H9 (cell line): ENCODE results near the gene KBTBD8. TPM values are rescaled to one million over a fixed set of nuclear protein-coding genes. Genes with fewer than 3 reads are reported as not detected.

Experiments
- DNase-seq: peaks from one replicate; pipeline ENCODE4 v3.0.0-alpha.2; 2017
- H2AFZ ChIP-seq: one replicate; pipeline ENCODE4 v1.6.1; 2013; ENCODE audit warnings: mild to moderate bottlenecking, low read length, control low read depth, moderate library complexity
- H2AK5ac ChIP-seq: 2 replicates; pipeline ENCODE4 v1.6.1; 2013; ENCODE audit warnings: low read length, control low read depth, mixed read lengths; ENCODE audit not compliant: insufficient read length
- H2BK120ac ChIP-seq: one replicate; pipeline ENCODE4 v1.6.1; 2013; ENCODE audit warnings: low read depth, mild to moderate bottlenecking, low read length, control low read depth, inconsistent platforms; ENCODE audit not compliant: poor library complexity, severe bottlenecking
- H2BK12ac ChIP-seq: 2 replicates; pipeline ENCODE4 v1.6.1; 2013; ENCODE audit warnings: low read length, control low read depth, mixed read lengths, low read depth; ENCODE audit not compliant: insufficient read length
- H2BK15ac ChIP-seq: 2 replicates; pipeline ENCODE4 v1.6.1; 2013; ENCODE audit warnings: low read depth, low read length, control low read depth
- H2BK20ac ChIP-seq: one replicate; pipeline ENCODE4 v1.6.1; 2013; ENCODE audit warnings: low read depth, mild to moderate bottlenecking, low read length, control low read depth, inconsistent platforms; ENCODE audit not compliant: poor library complexity, severe bottlenecking
- H2BK5ac ChIP-seq: 2 replicates; pipeline ENCODE4 v1.6.1; 2013; ENCODE audit warnings: low read length, control low read depth, mixed read lengths; ENCODE audit not compliant: insufficient read length
- H3K14ac ChIP-seq: 2 replicates; pipeline ENCODE4 v1.6.1; 2013; ENCODE audit warnings: low read length, control low read depth; ENCODE audit not compliant: insufficient read depth
- H3K18ac ChIP-seq: 2 replicates; pipeline ENCODE4 v1.6.1; 2013; ENCODE audit warnings: low read depth, mild to moderate bottlenecking, mixed read lengths, low read length, control low read depth; ENCODE audit not compliant: insufficient read length
- H3K23ac ChIP-seq: 2 replicates; pipeline ENCODE4 v1.6.1; 2013; ENCODE audit warnings: low read length, control low read depth, mixed read lengths, low read depth; ENCODE audit not compliant: insufficient read length
- H3K23me2 ChIP-seq: 2 replicates; pipeline ENCODE4 v1.6.1; 2013; ENCODE audit warnings: low read depth, mild to moderate bottlenecking, mixed read lengths, low read length, control low read depth; ENCODE audit not compliant: insufficient read length, poor library complexity, severe bottlenecking
- H3K27ac ChIP-seq: 2 replicates; pipeline ENCODE4 v1.5.1; 2013; ENCODE audit warnings: low read length, control low read depth, mixed read lengths, low read depth; ENCODE audit not compliant: insufficient read length
- H3K27me3 ChIP-seq: 2 replicates; pipeline ENCODE4 v1.6.1; 2013; ENCODE audit warnings: low read length, control low read depth, inconsistent platforms; ENCODE audit not compliant: insufficient read depth
- H3K4ac ChIP-seq: 2 replicates; pipeline ENCODE4 v1.6.1; 2013; ENCODE audit warnings: low read depth, mild to moderate bottlenecking, control low read depth, inconsistent platforms, low read length, moderate library complexity
- H3K4me1 ChIP-seq: 2 replicates; pipeline ENCODE4 v1.6.1; 2013; ENCODE audit warnings: low read length, control low read depth, inconsistent platforms; ENCODE audit not compliant: insufficient read depth
- H3K4me2 ChIP-seq: 2 replicates; pipeline ENCODE4 v1.6.1; 2013; ENCODE audit warnings: low read length, control low read depth, mixed read lengths; ENCODE audit not compliant: insufficient read length, insufficient read depth
- H3K56ac ChIP-seq: 2 replicates; pipeline ENCODE4 v1.6.1; 2013; ENCODE audit warnings: low read depth, mild to moderate bottlenecking, mixed read lengths, low read length, control low read depth; ENCODE audit not compliant: insufficient read length
- H3K79me1 ChIP-seq: 2 replicates; pipeline ENCODE4 v1.6.1; 2013; ENCODE audit warnings: low read depth, mild to moderate bottlenecking, moderate library complexity, low read length, control low read depth, inconsistent platforms; ENCODE audit not compliant: insufficient read depth, poor library complexity, severe bottlenecking
- H3K79me2 ChIP-seq: 2 replicates; pipeline ENCODE4 v1.6.1; 2013; ENCODE audit warnings: low read length, control low read depth, inconsistent platforms; ENCODE audit not compliant: insufficient read depth
- H3K9ac ChIP-seq: 2 replicates; pipeline ENCODE4 v1.6.1; 2013; ENCODE audit warnings: low read length, control low read depth, mixed read lengths; ENCODE audit not compliant: insufficient read length; ENCODE audit errors: extremely low read depth
- H3K9me3 ChIP-seq: one replicate; pipeline ENCODE4 v1.6.1; 2013; ENCODE audit warnings: low read depth, low read length, inconsistent platforms; ENCODE audit not compliant: control insufficient read depth
- H3T11ph ChIP-seq: one replicate; pipeline ENCODE4 v1.6.1; 2013; ENCODE audit warnings: mild to moderate bottlenecking, low read length, control low read depth, inconsistent platforms
- H4K20me1 ChIP-seq: one replicate; pipeline ENCODE4 v1.6.1; 2013; ENCODE audit not compliant: control insufficient read depth, insufficient read length, insufficient read depth
- H4K5ac ChIP-seq: 2 replicates; pipeline ENCODE4 v1.6.1; 2013; ENCODE audit warnings: low read depth, mild to moderate bottlenecking, mixed read lengths, low read length, control low read depth; ENCODE audit not compliant: insufficient read length
- H4K8ac ChIP-seq: replicated peaks from 2 replicates; pipeline ENCODE4 v1.6.1; 2013; ENCODE audit warnings: low read length, control low read depth, mixed read lengths, low read depth; ENCODE audit not compliant: insufficient read length
- H4K91ac ChIP-seq: 2 replicates; pipeline ENCODE4 v1.6.1; 2013; ENCODE audit warnings: low read depth, mild to moderate bottlenecking, moderate library complexity, mixed read lengths, low read length, control low read depth; ENCODE audit not compliant: insufficient read length
- H3K27ac Mint-ChIP-seq, 3 experiments: 2 replicates in 2 of 3; 3 replicates in 1 of 3; pipeline ENCODE4 v1.8.0; 2020 to 2021; ENCODE audit warnings: mixed read lengths in 3 of 3, mild to moderate bottlenecking in 1 of 3, moderate library complexity in 1 of 3
- H3K27me3 Mint-ChIP-seq: 2 replicates; pipeline ENCODE4 v1.8.0; 2021; ENCODE audit warnings: low read depth, mild to moderate bottlenecking, moderate library complexity, mixed read lengths
- H3K36me3 Mint-ChIP-seq, 3 experiments: 2 replicates in 2 of 3; 3 replicates in 1 of 3; pipeline ENCODE4 v1.8.0; 2020 to 2021; ENCODE audit warnings: low read depth in 3 of 3, mixed read lengths in 3 of 3; ENCODE audit not compliant: insufficient read depth in 1 of 3
- H3K4me1 Mint-ChIP-seq, 2 experiments: 2 replicates each; pipeline ENCODE4 v1.8.0; 2020; ENCODE audit warnings: mixed read lengths in 2 of 2
- H3K4me3 Mint-ChIP-seq, 2 experiments: 2 replicates in 1 of 2; 3 replicates in 1 of 2; pipeline ENCODE4 v1.8.0; 2020 to 2021; ENCODE audit warnings: mild to moderate bottlenecking in 2 of 2, mixed read lengths in 2 of 2, moderate library complexity in 1 of 2
- H3K9me3 Mint-ChIP-seq, 2 experiments: 2 replicates in 1 of 2; 3 replicates in 1 of 2; pipeline ENCODE4 v1.8.0; 2020; ENCODE audit warnings: mild to moderate bottlenecking in 2 of 2, mixed read lengths in 2 of 2, moderate library complexity in 1 of 2
- CTCF ChIP-seq: fragments of 200-600 bp; sonication (generic); conservative IDR thresholded peaks from 3 replicates; pipeline ENCODE4 v1.8.0; 2021; ENCODE audit warnings: antibody characterized with exemption, mild to moderate bottlenecking
- WGBS: extraction: QIAGEN DNeasy Blood & Tissue Kit; methylation state at CpG from one replicate; pipeline ENCODE4 v1.1.7; 2013; ENCODE audit warnings: missing lambda C conversion rate, low lambda C conversion rate, mixed read lengths; ENCODE audit not compliant: insufficient read length; ENCODE audit errors: extremely low coverage; 5-methylcytosine and 5-hydroxymethylcytosine counted together
- total RNA-seq: library from RNA; stranded (reverse); gene quantifications from 2 replicates; pipeline ENCODE4 v1.2.1, GENCODE V29; 2021

Gene KBTBD8
- total RNA-seq, 1 experiment from 2014 or later, result 16.7 TPM

GRCh38 chr3:67009716-67010115, 11.6 kb downstream of the KBTBD8 start:
- no peak for TF ChIP-seq CTCF
- H3K27ac ChIP-seq, result no peak overlapping the region
- no peaks in the 10 kb centered on the region for H3K23me2 ChIP-seq
- no peak overlapping the region for H2BK12ac ChIP-seq
- no peaks in the 10 kb centered on the region; the same call in 1 of the 2 replicates for H3K4me1 ChIP-seq
- no peak overlapping the region for H3K4me3 Mint-ChIP-seq
- peaks cover 0 to 29% (median 4%) of the 10 kb centered on the region in 3 experiments; a peak in 4 of 7 replicates for H3K36me3 Mint-ChIP-seq
- H2BK15ac ChIP-seq, result no peak overlapping the region
- no peak overlapping the region for H2AK5ac ChIP-seq
- H3K14ac ChIP-seq, result no peak overlapping the region
- no peak overlapping the region for H3K18ac ChIP-seq
- no peaks in the 10 kb centered on the region for H3K27me3 ChIP-seq
- H3K4ac ChIP-seq, result no peak overlapping the region
- H4K20me1 ChIP-seq, result no peaks in the 10 kb centered on the region
- H2BK120ac ChIP-seq, result no peak overlapping the region
- H3K9me3 ChIP-seq, result no peaks in the 10 kb centered on the region
- no peak overlapping the region for H3K4me2 ChIP-seq
- no peak overlapping the region for H2BK20ac ChIP-seq
- no peak overlapping the region for H4K91ac ChIP-seq
- peaks cover 12 to 17% of the 10 kb centered on the region in 2 experiments for H3K4me1 Mint-ChIP-seq
- no peaks in the 10 kb centered on the region for H3K27me3 Mint-ChIP-seq
- no peak overlapping the region for H4K8ac ChIP-seq
- no peak overlapping the region for H2AFZ ChIP-seq
- H3K23ac ChIP-seq, result no peak overlapping the region
- H4K5ac ChIP-seq, result no peak overlapping the region
- H3K27ac Mint-ChIP-seq, result no peak overlapping the region
- WGBS, result no CpG with 5 or more reads among the region's 3 CpGs
- no peaks in the 10 kb centered on the region; the same call in 1 of the 2 replicates for H3K79me2 ChIP-seq
- no peak overlapping the region for H3K9ac ChIP-seq
- no peaks in the 10 kb centered on the region for H3K9me3 Mint-ChIP-seq
- H3K79me1 ChIP-seq, result no peaks in the 10 kb centered on the region
- DNase-seq, result no peak
- H3K56ac ChIP-seq, result no peak overlapping the region
- H2BK5ac ChIP-seq, result no peak overlapping the region
- H3T11ph ChIP-seq, result no peak overlapping the region
